Esophagus squamous epithelium (tissue), 4 donors: Measurements from ENCODE around the gene CNIH3.

Experiments used
- CTCF ChIP-seq, 6 experiments: fragments of 450-650 bp in 4 of 6; fragments of 200-600 bp in 2 of 6; sonication (generic) in 2 of 6; IDR thresholded peaks; one replicate each; pipeline ENCODE4 v1.5.1; 2016 to 2019; ENCODE audit warnings: antibody characterized with exemption in 6 of 6, mild to moderate bottlenecking in 4 of 6, moderate library complexity in 4 of 6
- POLR2A ChIP-seq, 4 donors: fragments of 450-650 bp; IDR thresholded peaks; one replicate each; pipeline ENCODE4 v1.6.1; 2017; ENCODE audit warnings: antibody characterized with exemption in 4 of 4, mild to moderate bottlenecking in 4 of 4, moderate library complexity in 3 of 4

- TF ChIP-seq CTCF (IDR thresholded peaks at IDR 0.05): no peak
- no peak for TF ChIP-seq POLR2A (IDR thresholded peaks at IDR 0.05)
These were observed 31.3 kb downstream of the CNIH3 start for GRCh38 chr1:224647449-224647848.
